Measurements from ENCODE around the gene ATP2A1. TPM values are rescaled to one million over a fixed set of nuclear protein-coding genes. Genes with fewer than 3 reads are reported as not detected.

ATP2A1 gene
- 1.9 TPM for total RNA-seq (ENCODE audit: unreplicated experiment)
- long read RNA-seq: 0 reads

- H3K4me3 Mint-ChIP-seq (ENCODE audit: unreplicated experiment): peak within 1 kb of the TSS; percentile 90
- H3K4me1 Mint-ChIP-seq (ENCODE audit: unreplicated experiment): peaks cover 11% of the 10 kb centered on the region
- peaks cover 5% of the 10 kb centered on the region for H3K36me3 Mint-ChIP-seq (ENCODE audit: low read depth, unreplicated experiment)
- TF ChIP-seq CTCF (IDR thresholded peaks at IDR 0.05; ENCODE audit: unreplicated experiment): no peak
- H3K27ac Mint-ChIP-seq (ENCODE audit: unreplicated experiment): no peak within 1 kb of the TSS
- no peak for DNase-seq (ENCODE audit: low spot score)
- H3K27me3 Mint-ChIP-seq (ENCODE audit: unreplicated experiment): peaks cover 8% of the 10 kb centered on the region
- H3K9me3 Mint-ChIP-seq (ENCODE audit: unreplicated experiment): no peaks in the 10 kb centered on the region
These were observed at the start of gene ATP2A1 for GRCh38 chr16:28878083-28878926. TSS of gene ATP2A1 (plus strand) at chr16:28878488. CDS start at chr16:28878672, 184 bp downstream.

GRCh38 chr16:28829747-28830146 is 48.5 kb upstream of the ATP2A1 start:
- peaks cover 70% of the 10 kb centered on the region for H3K36me3 Mint-ChIP-seq (ENCODE audit: low read depth, unreplicated experiment)
- H3K27ac Mint-ChIP-seq (ENCODE audit: unreplicated experiment): no peak overlapping the region
- no peaks in the 10 kb centered on the region for H3K9me3 Mint-ChIP-seq (ENCODE audit: unreplicated experiment)
- DNase-seq (ENCODE audit: low spot score): no peak
- peaks cover under 1% of the 10 kb centered on the region for H3K4me1 Mint-ChIP-seq (ENCODE audit: unreplicated experiment)
- no peak for TF ChIP-seq CTCF (IDR thresholded peaks at IDR 0.05; ENCODE audit: unreplicated experiment)
- no peak overlapping the region for H3K4me3 Mint-ChIP-seq (ENCODE audit: unreplicated experiment)
- H3K27me3 Mint-ChIP-seq (ENCODE audit: unreplicated experiment): peaks cover under 1% of the 10 kb centered on the region

GRCh38 chr16:28830531-28830930 is 47.8 kb upstream of the ATP2A1 start:
- peak overlapping the region; percentile 78 for H3K4me3 Mint-ChIP-seq (ENCODE audit: unreplicated experiment)
- H3K27me3 Mint-ChIP-seq (ENCODE audit: unreplicated experiment): no peaks in the 10 kb centered on the region
- H3K36me3 Mint-ChIP-seq (ENCODE audit: low read depth, unreplicated experiment): peaks cover 71% of the 10 kb centered on the region
- H3K9me3 Mint-ChIP-seq (ENCODE audit: unreplicated experiment): no peaks in the 10 kb centered on the region
- no peak for TF ChIP-seq CTCF (IDR thresholded peaks at IDR 0.05; ENCODE audit: unreplicated experiment)
- H3K4me1 Mint-ChIP-seq (ENCODE audit: unreplicated experiment): no peaks in the 10 kb centered on the region
- H3K27ac Mint-ChIP-seq (ENCODE audit: unreplicated experiment): no peak overlapping the region
- DNase-seq (ENCODE audit: low spot score): no peak

- TF ChIP-seq CTCF (IDR thresholded peaks at IDR 0.05; ENCODE audit: unreplicated experiment): no peak
- Mint-ChIP-seq H3K27ac (ENCODE audit: unreplicated experiment) (no peak overlapping the region), H3K27me3 (ENCODE audit: unreplicated experiment) (peaks cover 1% of the 10 kb centered on the region), H3K9me3 (ENCODE audit: unreplicated experiment) (no peaks in the 10 kb centered on the region), H3K4me3 (ENCODE audit: unreplicated experiment) (peak overlapping the region; percentile 71), H3K36me3 (ENCODE audit: low read depth, unreplicated experiment) (peaks cover 56% of the 10 kb centered on the region), H3K4me1 (ENCODE audit: unreplicated experiment) (no peaks in the 10 kb centered on the region)
- no peak for DNase-seq (ENCODE audit: low spot score)
These were observed 43.9 kb upstream of the ATP2A1 start for GRCh38 chr16:28834349-28834748.

Measured in endothelial cell (in vitro differentiated cells).